Stimulated activated CD4-positive, alpha-beta T cell treated with anti-CD3 and anti-CD28 coated beads, Interleukin-1b, Interleukin-23, amount 100 ng/mL, for 24 hours (primary cell): ENCODE measurements around the gene PDE1C.

Source experiments
- DNase-seq, 4 experiments: peaks; one replicate each; pipeline ENCODE4 v3.0.0-alpha.2; 2020; ENCODE audit warnings: low read depth in 4 of 4, low spot score in 1 of 4

The PDE1C gene

GRCh38 chr7:31899356-31899927, 170.8 kb downstream of the PDE1C start:
- no peak for DNase-seq

- DNase-seq, result no peak
Measured at GRCh38 chr7:31896925-31897324, 173.3 kb downstream of the PDE1C start.

DNA sequence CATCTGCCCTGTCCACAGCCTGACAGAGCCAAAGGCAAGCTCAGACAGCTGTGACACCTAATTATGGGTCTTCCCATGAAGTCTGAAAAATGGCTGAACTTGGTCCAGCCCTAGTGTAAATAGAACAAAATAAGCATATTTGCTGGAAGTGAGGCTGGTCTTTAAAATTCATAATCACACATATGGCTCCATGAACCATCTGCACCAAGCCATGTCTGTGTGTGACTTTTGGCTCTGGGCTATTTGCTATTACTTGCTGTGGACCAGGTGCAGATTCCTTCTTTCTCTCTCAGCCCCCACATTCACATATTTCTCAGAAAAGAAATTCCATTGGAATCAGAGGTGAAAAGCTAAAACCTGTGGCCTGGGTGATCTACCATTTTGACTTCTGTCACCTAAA, 175.9 kb downstream of the PDE1C start:
- DNase-seq, result no peak

DNA sequence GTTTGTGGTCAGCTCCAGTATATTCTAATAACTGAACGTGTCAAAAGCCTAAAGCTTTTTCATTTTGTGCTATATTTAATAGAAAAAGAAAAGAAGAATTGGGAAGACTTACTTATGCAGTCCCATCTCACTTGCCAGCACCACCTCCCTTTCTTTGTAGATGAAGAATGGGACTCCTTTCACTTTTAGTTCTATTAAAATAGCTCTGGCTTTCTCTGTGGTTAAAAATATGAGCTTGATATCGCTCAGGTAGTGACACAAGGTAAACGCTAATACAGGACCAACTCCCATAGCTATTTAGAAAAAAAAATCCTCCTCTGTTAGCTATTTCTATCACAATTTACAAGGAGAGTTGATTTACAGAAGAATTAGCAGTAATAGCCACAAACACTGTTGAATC, 176.8 kb downstream of the PDE1C start:
- DNase-seq, result no peak

GRCh38 chr7:31892099-31892829, 177.9 kb downstream of the PDE1C start:
- DNase-seq, result no peak

DNA sequence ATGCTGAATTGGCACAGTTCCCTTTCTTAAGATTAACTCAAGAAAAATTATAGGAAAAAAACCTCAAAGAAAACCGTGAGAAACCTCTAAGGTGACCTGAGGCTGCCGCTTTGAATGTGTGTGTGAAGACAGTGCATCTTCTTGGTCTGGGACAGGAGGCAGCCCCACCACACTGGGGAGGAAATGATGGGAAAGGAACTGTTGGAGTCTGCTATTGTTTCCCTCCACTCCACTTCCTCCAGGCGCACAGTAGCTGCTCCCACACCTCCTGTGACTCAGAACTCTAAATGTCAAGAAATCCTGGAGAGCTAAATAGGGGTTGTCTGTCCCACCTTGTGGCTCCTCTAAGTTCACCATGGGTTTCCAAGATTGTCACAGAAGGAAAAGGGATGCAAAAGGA, 179.4 kb downstream of the PDE1C start:
- no peak for DNase-seq

DNA sequence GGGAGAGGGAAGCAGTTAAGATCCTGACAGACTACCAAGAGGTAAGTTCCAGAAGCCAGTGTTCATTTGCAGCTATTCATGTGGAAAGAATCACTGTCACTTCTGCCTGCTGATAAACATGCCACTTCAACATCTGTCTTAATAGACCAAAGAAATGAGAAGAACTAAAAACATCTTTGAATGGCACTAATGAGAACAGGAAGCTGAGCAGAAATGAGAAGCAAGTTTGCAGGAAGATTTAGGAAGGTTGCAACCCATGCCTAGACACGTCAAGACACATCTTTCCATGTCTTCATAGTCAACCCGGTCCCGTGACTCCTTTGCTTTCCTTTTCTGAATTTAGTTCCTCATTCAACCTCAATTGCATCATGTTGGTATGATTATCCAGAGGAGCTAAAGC, 180.0 kb downstream of the PDE1C start:
- no peak for DNase-seq

DNA sequence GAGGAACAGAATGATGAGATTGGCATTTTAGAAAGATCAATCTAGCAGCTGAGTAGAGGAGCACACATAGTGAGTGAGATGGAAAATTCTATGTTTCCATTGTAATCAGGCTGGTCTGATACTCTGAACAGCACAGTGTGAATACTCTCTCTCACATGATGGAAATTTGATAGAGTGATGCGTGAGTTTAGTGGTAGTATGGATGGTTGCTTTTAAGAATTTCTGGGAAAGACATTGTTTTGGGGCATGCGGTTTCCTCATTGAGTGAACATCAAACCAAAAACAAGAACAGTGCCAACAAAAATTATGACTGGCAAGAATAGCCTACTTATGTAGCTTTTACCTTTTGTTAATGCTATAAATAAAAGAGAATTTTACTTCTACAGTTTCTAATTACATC, 183.2 kb downstream of the PDE1C start:
- DNase-seq, result no peak

GRCh38 chr7:31885171-31885570, 185.0 kb downstream of the PDE1C start:
- no peak for DNase-seq

DNA sequence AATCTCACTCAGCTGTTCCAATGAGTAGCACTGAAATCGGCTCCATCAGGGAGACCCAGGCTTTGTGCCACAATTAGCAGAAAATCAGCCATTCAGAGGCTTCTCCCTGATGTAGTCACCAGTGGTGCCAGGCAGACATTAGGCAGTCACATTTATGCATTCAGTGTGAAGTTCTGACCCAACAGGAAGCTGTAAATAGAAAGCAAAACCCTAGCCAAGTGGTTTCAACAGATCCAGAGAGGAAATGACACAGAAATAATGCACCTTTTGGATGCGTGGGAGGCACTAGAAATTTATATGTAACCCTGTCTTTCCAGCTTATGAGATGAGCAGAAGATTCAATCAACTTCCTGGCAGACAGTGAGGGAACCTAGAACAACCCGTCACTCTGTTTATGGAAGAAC, 186.4 kb downstream of the PDE1C start:
- no peak for DNase-seq

GRCh38 chr7:31882187-31882586, 188.0 kb downstream of the PDE1C start:
- DNase-seq, result no peak

GRCh38 chr7:31878875-31879274, 191.3 kb downstream of the PDE1C start:
- no peak for DNase-seq

DNA sequence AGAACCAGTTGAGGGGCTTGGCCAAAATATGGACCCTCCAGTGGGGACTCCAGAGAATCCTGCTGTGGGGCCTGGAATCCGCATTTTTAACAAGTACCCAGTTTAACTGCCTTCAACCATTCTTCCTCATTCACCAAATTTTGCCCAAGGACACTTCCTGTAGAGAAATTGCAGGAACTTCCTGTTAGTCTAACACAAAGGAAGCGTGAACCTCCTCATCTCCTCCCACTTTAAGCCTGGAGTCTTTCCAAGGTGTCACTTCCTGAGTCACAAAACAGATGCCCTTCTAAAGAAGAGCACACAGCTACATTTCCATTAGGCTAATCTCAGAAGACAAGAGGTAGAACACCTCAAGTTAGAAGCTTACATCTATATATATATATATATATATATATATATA, 194.8 kb downstream of the PDE1C start:
- DNase-seq, result no peak

GRCh38 chr7:31874631-31875386, 195.4 kb downstream of the PDE1C start:
- no peak for DNase-seq

DNA sequence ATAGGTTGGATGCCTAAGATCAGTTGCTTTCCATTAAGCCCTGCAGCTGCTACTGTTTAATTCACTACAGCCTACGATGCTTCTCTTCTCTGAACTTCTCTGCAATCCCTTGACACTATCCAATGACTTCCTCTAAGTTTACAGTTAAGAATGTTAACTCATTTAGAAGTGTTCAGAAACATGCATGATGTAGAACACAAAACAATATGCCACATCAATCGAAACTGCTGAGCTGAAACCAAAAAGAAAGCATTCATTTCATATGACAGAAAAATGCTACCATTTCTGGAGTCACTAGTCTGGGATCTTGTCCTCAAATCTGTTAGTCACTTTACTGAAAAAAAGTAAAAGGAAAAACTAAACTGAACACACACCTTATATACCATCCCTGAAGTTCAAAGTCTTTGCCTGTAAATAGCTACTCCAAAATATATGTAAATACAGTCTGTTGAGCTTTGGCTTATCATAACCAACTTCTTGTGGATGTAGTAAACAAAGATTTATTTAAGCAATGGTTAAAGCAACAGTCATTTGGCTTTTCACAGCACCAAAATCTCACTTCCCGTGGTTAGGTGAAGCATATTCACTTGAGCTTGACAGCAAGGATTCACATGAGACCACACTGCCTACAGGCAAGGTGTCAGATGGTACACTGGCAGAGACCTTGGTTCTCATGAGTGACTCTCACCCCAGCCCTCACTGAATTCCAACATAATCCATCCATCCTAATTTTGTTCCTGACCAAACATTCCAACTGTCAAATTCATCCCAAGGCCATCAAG, 196.2 kb downstream of the PDE1C start:
- DNase-seq, result no peak

GRCh38 chr7:31872545-31873370, 197.4 kb downstream of the PDE1C start:
- DNase-seq, result no peak

DNA sequence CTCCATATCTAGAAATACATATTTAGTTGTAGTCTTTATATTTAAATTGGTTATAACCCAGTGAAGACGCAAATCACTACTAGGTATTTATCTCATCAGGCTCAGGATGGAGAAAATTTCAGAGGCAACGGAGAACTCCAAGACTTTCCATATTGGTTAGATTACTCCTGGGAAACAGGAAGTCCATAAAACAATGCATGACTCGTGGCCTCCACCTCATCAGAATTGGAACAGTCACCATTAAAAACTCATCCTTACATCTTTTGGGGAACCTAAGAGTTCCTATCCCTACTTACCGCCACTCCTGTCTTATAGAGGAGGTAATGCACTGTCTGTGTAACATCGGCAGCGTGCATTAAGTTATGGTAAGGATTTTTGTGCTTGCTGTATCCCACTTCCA, 205.6 kb downstream of the PDE1C start:
- no peak for DNase-seq

DNA sequence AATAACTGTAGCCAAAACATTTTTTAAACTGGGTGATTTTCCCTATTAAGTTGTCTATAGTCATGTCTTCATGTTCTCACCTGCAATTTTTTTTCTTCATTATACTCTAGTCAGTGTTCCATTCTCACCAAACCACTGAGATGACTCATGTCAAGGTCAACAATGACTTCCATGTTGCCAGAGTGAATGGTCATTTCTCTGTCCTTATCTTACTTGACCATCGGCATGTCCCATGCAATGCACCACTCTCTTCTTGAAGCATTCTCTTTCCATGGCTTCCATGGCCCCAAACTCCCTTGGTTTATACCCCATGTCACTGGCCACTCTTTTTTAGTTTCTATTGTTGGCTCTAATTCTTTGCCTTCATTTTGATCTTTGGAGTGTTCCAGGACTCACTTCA, 209.3 kb downstream of the PDE1C start:
- no peak for DNase-seq

DNA sequence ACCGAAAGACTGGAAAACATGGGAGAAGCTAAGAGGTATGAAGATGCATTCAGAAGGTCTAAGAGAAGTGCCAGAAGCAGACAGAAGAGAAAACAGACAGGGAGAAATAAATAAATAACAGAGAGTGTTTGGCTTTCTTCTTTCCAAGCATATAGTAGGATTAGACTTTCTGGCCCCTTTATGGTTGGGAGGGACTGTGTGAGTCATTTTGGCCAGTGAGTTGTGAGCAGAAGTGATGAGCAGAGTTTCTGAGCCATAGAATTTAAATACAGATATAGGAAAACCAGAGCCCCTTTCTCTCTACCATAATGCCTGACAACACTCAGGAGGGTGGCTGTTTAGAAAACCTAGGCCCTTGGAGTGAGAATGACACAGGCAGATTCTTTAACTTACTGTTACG, 212.2 kb downstream of the PDE1C start:
- no peak for DNase-seq

- DNase-seq, result no peak
Measured at GRCh38 chr7:31857172-31857571, 213.0 kb downstream of the PDE1C start.

- DNase-seq, result no peak
Measured at GRCh38 chr7:31856337-31856736, 213.9 kb downstream of the PDE1C start.
